HPDE6-E6E7 (cell line): ENCODE data around the gene IPO4.
A peak's percentile ranks its signal among the peaks of the same experiment; 100 is the strongest.

Source experiments
- DNase-seq: peaks from one replicate; pipeline ENCODE4 v3.0.0; 2011; ENCODE audit warnings: missing footprints; ENCODE audit errors: extremely low spot score

IPO4 gene

GRCh38 chr14:24147761-24148428 lies 40.7 kb downstream of the IPO4 start:
- no peak for DNase-seq

GRCh38 chr14:24146978-24147760 lies 41.4 kb downstream of the IPO4 start, which contains the start of gene RNF31:
TSS of gene RNF31 (plus strand) at chr14:24147498. CDS start at chr14:24147699, 201 bp downstream.
- peak; percentile 94 for DNase-seq

GRCh38 chr14:24146453-24146977 lies 42.1 kb downstream of the IPO4 start, which contains the start of gene PSME2:
TSS of gene PSME2 (minus strand) at chr14:24146610. CDS start at chr14:24146581, 29 bp downstream.
- peak; percentile 98 for DNase-seq

GRCh38 chr14:24145690-24146452 lies 42.7 kb downstream of the IPO4 start:
- no peak for DNase-seq

GRCh38 chr14:24145219-24145618 lies 43.4 kb downstream of the IPO4 start:
- DNase-seq, result no peak

- no peak for DNase-seq
Measured at GRCh38 chr14:24144451-24144850, 44.2 kb downstream of the IPO4 start.

GRCh38 chr14:24143511-24143910 lies 45.1 kb downstream of the IPO4 start:
- no peak for DNase-seq

- DNase-seq, result peak; percentile 95
Measured at GRCh38 chr14:24141097-24141880, 47.3 kb downstream of the IPO4 start, which contains the start of gene EMC9. TSS of gene EMC9 (minus strand) at chr14:24141591. CDS start at chr14:24141304, 287 bp downstream.

GRCh38 chr14:24139272-24139934 lies 49.2 kb downstream of the IPO4 start:
- DNase-seq, result no peak

- no peak for DNase-seq
Measured at GRCh38 chr14:24138396-24139271, 50.0 kb downstream of the IPO4 start.

GRCh38 chr14:24137529-24138395 lies 50.9 kb downstream of the IPO4 start:
- no peak for DNase-seq

- no peak for DNase-seq
Measured at GRCh38 chr14:24136684-24137528, 51.7 kb downstream of the IPO4 start.

- peak; percentile 89 for DNase-seq
Measured at GRCh38 chr14:24135834-24136683, 52.6 kb downstream of the IPO4 start, which contains the start of gene PSME1. TSS of gene PSME1 (plus strand) at chr14:24136194. CDS start at chr14:24136263, 69 bp downstream.

GRCh38 chr14:24135584-24135833 lies 53.1 kb downstream of the IPO4 start:
- no peak for DNase-seq

GRCh38 chr14:24133735-24134134 lies 54.9 kb downstream of the IPO4 start:
- no peak for DNase-seq

GRCh38 chr14:24132976-24133375 lies 55.6 kb downstream of the IPO4 start:
- DNase-seq, result no peak
